ENCODE measurements around the gene JADE1.
A peak's percentile ranks its signal among the peaks of the same experiment; 100 is the strongest.

Gene JADE1

GRCh38 chr4:128809477-128810330, at the start of gene JADE1:
Gene JADE1, plus strand, starts transcription at chr4:128809700. Its CDS starts 22,059 bp downstream, at chr4:128831759.
- TF ChIP-seq EZH2phosphoT487 (IDR thresholded peaks at IDR 0.05; ENCODE audit: borderline replicate concordance) (no peak), CTCF (conservative IDR thresholded peaks at IDR 0.05; ENCODE audit: low read length) (peak; percentile 65)
- H2AFZ ChIP-seq (ENCODE audit: low read length) = peak within 1 kb of the TSS; percentile 93
- peaks cover 8% of the 10 kb centered on the region; the same call in 1 of the 2 replicates for H3F3A ChIP-seq (ENCODE audit: low read depth)
- no peaks in the 10 kb centered on the region for H3K27me3 ChIP-seq (ENCODE audit: insufficient read depth, low read length, poor library complexity, severe bottlenecking)
- peaks cover 19% of the 10 kb centered on the region for H3K4me1 ChIP-seq (ENCODE audit: insufficient read depth, low read length, poor library complexity, severe bottlenecking)
- no peaks in the 10 kb centered on the region for H3K9me2 ChIP-seq (replicated peaks; ENCODE audit: low read depth, low read length)
- H3K4me2 ChIP-seq (ENCODE audit: low read depth, low read length, poor library complexity, severe bottlenecking) = peak within 1 kb of the TSS; percentile 84
- peak within 1 kb of the TSS; percentile 76 for H3K4me3 ChIP-seq (ENCODE audit: low read length, poor library complexity, severe bottlenecking)
- H3K9ac ChIP-seq (ENCODE audit: low read depth, low read length, poor library complexity, severe bottlenecking) = peak within 1 kb of the TSS; percentile 90
- no peaks in the 10 kb centered on the region for H3K36me3 ChIP-seq (ENCODE audit: insufficient read depth, low read length)
- H4K20me1 ChIP-seq (ENCODE audit: insufficient read depth, low read length, poor library complexity, severe bottlenecking) = peaks cover 23% of the 10 kb centered on the region
- peaks cover 33% of the 10 kb centered on the region for H3K79me2 ChIP-seq (ENCODE audit: insufficient read depth, low read length)
- H3K9me3 ChIP-seq (ENCODE audit: insufficient read depth, low read depth, low read length) = no peaks in the 10 kb centered on the region

- Histone ChIP-seq H3K36me3 (ENCODE audit: insufficient read depth, low read length) (no peaks in the 10 kb centered on the region), H3K4me1 (ENCODE audit: insufficient read depth, low read length, poor library complexity, severe bottlenecking) (no peaks in the 10 kb centered on the region), H3F3A (ENCODE audit: low read depth) (no peaks in the 10 kb centered on the region), H3K27me3 (ENCODE audit: insufficient read depth, low read length, poor library complexity, severe bottlenecking) (no peaks in the 10 kb centered on the region), H3K9me3 (ENCODE audit: insufficient read depth, low read depth, low read length) (no peaks in the 10 kb centered on the region), H4K20me1 (ENCODE audit: insufficient read depth, low read length, poor library complexity, severe bottlenecking) (no peaks in the 10 kb centered on the region), H3K79me2 (ENCODE audit: insufficient read depth, low read length) (no peaks in the 10 kb centered on the region), H3K9me2 (replicated peaks; ENCODE audit: low read depth, low read length) (no peaks in the 10 kb centered on the region), H3K9ac (ENCODE audit: low read depth, low read length, poor library complexity, severe bottlenecking) (no peak overlapping the region), H2AFZ (ENCODE audit: low read length) (no peak overlapping the region), H3K4me2 (ENCODE audit: low read depth, low read length, poor library complexity, severe bottlenecking) (no peak overlapping the region), H3K4me3 (ENCODE audit: low read length, poor library complexity, severe bottlenecking) (no peak overlapping the region)
- no peak for TF ChIP-seq EZH2phosphoT487 (IDR thresholded peaks at IDR 0.05; ENCODE audit: borderline replicate concordance)
- TF ChIP-seq CTCF (conservative IDR thresholded peaks at IDR 0.05; ENCODE audit: low read length) = no peak
Measured at GRCh38 chr4:128766781-128767180, 42.7 kb upstream of the JADE1 start.

- Histone ChIP-seq H3K79me2 (ENCODE audit: insufficient read depth, low read length) (no peaks in the 10 kb centered on the region), H3K4me3 (ENCODE audit: low read length, poor library complexity, severe bottlenecking) (no peak overlapping the region), H3K9me3 (ENCODE audit: insufficient read depth, low read depth, low read length) (no peaks in the 10 kb centered on the region), H3K9ac (ENCODE audit: low read depth, low read length, poor library complexity, severe bottlenecking) (no peak overlapping the region), H3K4me1 (ENCODE audit: insufficient read depth, low read length, poor library complexity, severe bottlenecking) (no peaks in the 10 kb centered on the region), H2AFZ (ENCODE audit: low read length) (no peak overlapping the region), H4K20me1 (ENCODE audit: insufficient read depth, low read length, poor library complexity, severe bottlenecking) (no peaks in the 10 kb centered on the region), H3F3A (ENCODE audit: low read depth) (no peaks in the 10 kb centered on the region), H3K36me3 (ENCODE audit: insufficient read depth, low read length) (no peaks in the 10 kb centered on the region), H3K9me2 (replicated peaks; ENCODE audit: low read depth, low read length) (no peaks in the 10 kb centered on the region), H3K27me3 (ENCODE audit: insufficient read depth, low read length, poor library complexity, severe bottlenecking) (no peaks in the 10 kb centered on the region), H3K4me2 (ENCODE audit: low read depth, low read length, poor library complexity, severe bottlenecking) (no peak overlapping the region)
- TF ChIP-seq CTCF (conservative IDR thresholded peaks at IDR 0.05; ENCODE audit: low read length) (no peak), EZH2phosphoT487 (IDR thresholded peaks at IDR 0.05; ENCODE audit: borderline replicate concordance) (no peak)
Measured at GRCh38 chr4:128768373-128768996, 41.0 kb upstream of the JADE1 start.
